DND-41 (cell line): ENCODE data around the gene MAP3K6.

Source experiments
- EZH2 ChIP-seq: IDR thresholded peaks from 3 replicates; pipeline ENCODE4 v1.6.1; 2012; ENCODE audit warnings: borderline replicate concordance, low read depth, mild to moderate bottlenecking, moderate library complexity, low read length, inconsistent platforms; ENCODE audit not compliant: severe bottlenecking
- TF ChIP-seq, protein P1 (sequence below): IDR thresholded peaks from 2 replicates; pipeline ENCODE4 v1.5.1; 2012; ENCODE audit warnings: borderline replicate concordance, low read length, moderate library complexity, mild to moderate bottlenecking; ENCODE audit not compliant: poor library complexity, severe bottlenecking; ENCODE audit errors: extremely low read depth

GRCh38 chr1:27414091-27414490 lies 47.3 kb upstream of the MAP3K6 start:
- TF ChIP-seq, protein P1, sequence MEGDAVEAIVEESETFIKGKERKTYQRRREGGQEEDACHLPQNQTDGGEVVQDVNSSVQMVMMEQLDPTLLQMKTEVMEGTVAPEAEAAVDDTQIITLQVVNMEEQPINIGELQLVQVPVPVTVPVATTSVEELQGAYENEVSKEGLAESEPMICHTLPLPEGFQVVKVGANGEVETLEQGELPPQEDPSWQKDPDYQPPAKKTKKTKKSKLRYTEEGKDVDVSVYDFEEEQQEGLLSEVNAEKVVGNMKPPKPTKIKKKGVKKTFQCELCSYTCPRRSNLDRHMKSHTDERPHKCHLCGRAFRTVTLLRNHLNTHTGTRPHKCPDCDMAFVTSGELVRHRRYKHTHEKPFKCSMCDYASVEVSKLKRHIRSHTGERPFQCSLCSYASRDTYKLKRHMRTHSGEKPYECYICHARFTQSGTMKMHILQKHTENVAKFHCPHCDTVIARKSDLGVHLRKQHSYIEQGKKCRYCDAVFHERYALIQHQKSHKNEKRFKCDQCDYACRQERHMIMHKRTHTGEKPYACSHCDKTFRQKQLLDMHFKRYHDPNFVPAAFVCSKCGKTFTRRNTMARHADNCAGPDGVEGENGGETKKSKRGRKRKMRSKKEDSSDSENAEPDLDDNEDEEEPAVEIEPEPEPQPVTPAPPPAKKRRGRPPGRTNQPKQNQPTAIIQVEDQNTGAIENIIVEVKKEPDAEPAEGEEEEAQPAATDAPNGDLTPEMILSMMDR, result no peak
- no peak for TF ChIP-seq EZH2
